Mammary epithelial cell (primary cell): ENCODE data around the gene AHDC1.

ENCODE experiments used
- CTCF ChIP-seq, 2 donors: IDR thresholded peaks in 1 of 2; conservative IDR thresholded peaks in 1 of 2; 2 replicates each; pipeline ENCODE4 v1.5.1; 2011 to 2012; ENCODE audit warnings: inconsistent platforms in 2 of 2, low read length in 2 of 2, mild to moderate bottlenecking in 2 of 2, control low read depth in 1 of 2, low read depth in 1 of 2; ENCODE audit not compliant: insufficient read depth in 1 of 2; ENCODE audit errors: extremely low read depth in 1 of 2
- EZH2 ChIP-seq: IDR thresholded peaks from 2 replicates; pipeline ENCODE4 v1.6.1; 2012; ENCODE audit warnings: low read length, inconsistent platforms, borderline replicate concordance

GRCh38 chr1:27590917-27591508 lies 12.9 kb downstream of the AHDC1 start:
- TF ChIP-seq CTCF (conservative IDR thresholded peaks at IDR 0.05 in 1 of 2, IDR thresholded peaks at IDR 0.05 in 1 of 2; ENCODE audit: extremely low read depth in 1 of 2, insufficient read depth in 1 of 2, low read depth in 1 of 2, low read length in 2 of 2) (no peak), EZH2 (no peak)
